Effector CD4-positive, alpha-beta T cell (primary cell): ENCODE measurements around the gene CASK.
"Not testable (repeated sequence)": the region's sequence is repeated elsewhere in the genome, so short reads cannot be mapped to it uniquely, and the experiment has no call there.

Source experiments
- DNase-seq: peaks from one replicate; pipeline ENCODE4 v3.0.0-alpha.2; 2020

CASK gene

GRCh38 chrX:41728125-41728524 is 195.2 kb downstream of the CASK start:
- DNase-seq: no peak

- DNase-seq: no peak
Measured at GRCh38 chrX:41723826-41724225, 199.5 kb downstream of the CASK start, which contains the start of gene GPR82. Gene GPR82 (plus strand): TSS chrX:41724181. CDS start chrX:41727027, 2,846 bp downstream.

- no peak for DNase-seq
Measured at GRCh38 chrX:41722816-41723618, 200.3 kb downstream of the CASK start.

- no peak for DNase-seq
Measured at GRCh38 chrX:41722214-41722613, 201.1 kb downstream of the CASK start.

- no peak for DNase-seq
Measured at GRCh38 chrX:41721590-41721989, 201.8 kb downstream of the CASK start.

GRCh38 chrX:41720125-41720779 is 203.1 kb downstream of the CASK start:
- DNase-seq: no peak

- DNase-seq: not testable (repeated sequence)
Measured at GRCh38 chrX:41719610-41720009, 203.7 kb downstream of the CASK start.

GRCh38 chrX:41718481-41719235 is 204.7 kb downstream of the CASK start:
- DNase-seq: no peak

- DNase-seq: no peak
Measured at GRCh38 chrX:41716767-41717473, 206.4 kb downstream of the CASK start.

- no peak for DNase-seq
Measured at GRCh38 chrX:41716222-41716621, 207.1 kb downstream of the CASK start.

GRCh38 chrX:41711021-41711667 is 212.2 kb downstream of the CASK start:
- DNase-seq: no peak

- no peak for DNase-seq
Measured at GRCh38 chrX:41708486-41708885, 214.9 kb downstream of the CASK start.

- no peak for DNase-seq
Measured at GRCh38 chrX:41707218-41707617, 216.1 kb downstream of the CASK start.

- DNase-seq: no peak
Measured at GRCh38 chrX:41705680-41706374, 217.5 kb downstream of the CASK start.

- no peak for DNase-seq
Measured at GRCh38 chrX:41705042-41705441, 218.3 kb downstream of the CASK start.

GRCh38 chrX:41703574-41704029 is 219.8 kb downstream of the CASK start:
- DNase-seq: no peak

- no peak for DNase-seq
Measured at GRCh38 chrX:41695426-41695825, 227.9 kb downstream of the CASK start.

GRCh38 chrX:41693024-41693423 is 230.3 kb downstream of the CASK start:
- DNase-seq: no peak

GRCh38 chrX:41692162-41692749 is 231.1 kb downstream of the CASK start:
- no peak for DNase-seq

- DNase-seq: no peak
Measured at GRCh38 chrX:41689711-41690110, 233.6 kb downstream of the CASK start.

GRCh38 chrX:41688835-41689234 is 234.5 kb downstream of the CASK start, which contains the start of gene GPR34:
Gene GPR34 (plus strand): TSS chrX:41688973. CDS start chrX:41695634, 6,661 bp downstream.
- DNase-seq: no peak
